Measurements from ENCODE around the gene MON1B. TPM values are rescaled to one million over a fixed set of nuclear protein-coding genes. Genes with fewer than 3 reads are reported as not detected.

Gene MON1B
- polyA plus RNA-seq, 3 donors: 26.4 to 35.7 (median 35.6) TPM

DNA sequence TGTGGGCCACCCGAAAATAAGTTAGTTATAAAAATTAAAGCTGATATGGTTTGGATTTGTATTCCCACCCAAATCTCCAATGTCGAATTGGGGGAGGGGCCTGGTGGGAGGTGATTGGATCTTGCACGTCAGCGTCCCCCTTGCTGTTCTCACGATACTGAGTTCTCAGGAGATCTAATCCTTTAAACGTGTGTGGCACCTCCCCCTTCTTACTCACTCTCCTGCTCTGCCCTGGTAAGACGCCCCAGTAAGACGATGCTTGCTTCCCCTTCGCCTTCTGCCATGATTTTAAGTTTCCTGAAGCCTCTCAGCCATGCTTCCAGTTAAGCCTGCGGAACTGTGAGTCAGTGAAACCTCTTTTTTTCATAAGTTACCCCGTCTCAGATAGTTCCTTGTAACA is 43.6 kb downstream of the MON1B start:
- Mint-ChIP-seq H3K27me3 (ENCODE audit: low read depth in 3 of 3) (peaks cover 9 to 14% (median 11%) of the 10 kb centered on the region in 3 donors), H3K4me3 (peak overlapping the region in 1 of 2 donors; percentile 9), H3K4me1 (peaks cover 3% of the 10 kb centered on the region), H3K36me3 (no peaks in the 10 kb centered on the region), H3K27ac (no peak overlapping the region), H3K9me3 (no peaks in the 10 kb centered on the region)
- no peaks in the 10 kb centered on the region for H4K20me1 ChIP-seq (ENCODE audit: insufficient read depth, low read length)
- WGBS (ENCODE audit: insufficient coverage): 9% methylated on average over 5 of the region's 11 CpGs
- no peak for DNase-seq
- no peak overlapping the region for H3K4me2 ChIP-seq (replicated peaks; ENCODE audit: extremely low read depth, low read length, poor library complexity, severe bottlenecking)
- no peaks in the 10 kb centered on the region for H3K27me3 ChIP-seq (ENCODE audit: control insufficient read depth in 2 of 2, insufficient read depth in 2 of 2, low read length in 2 of 2)
- no peaks in the 10 kb centered on the region for H3K36me3 ChIP-seq (replicated peaks in 1 of 2; ENCODE audit: control insufficient read depth in 1 of 2, insufficient read depth in 2 of 2, low read length in 2 of 2)
- H3K4me3 ChIP-seq (replicated peaks in 1 of 3; ENCODE audit: low read depth in 2 of 3, low read length in 3 of 3): no peak overlapping the region
- H3K79me2 ChIP-seq (ENCODE audit: insufficient read depth, low read length): no peaks in the 10 kb centered on the region
- H2AFZ ChIP-seq (ENCODE audit: insufficient read depth, low read depth, low read length, poor library complexity, severe bottlenecking): no peak overlapping the region
- intact Hi-C loops (cut with micrococcal nuclease): loop anchor here in 1 of 2 donors (5.0 kb wide), 1 partner anchor 353 kb away; no protein-coding TSS in a partner anchor
- no peak overlapping the region for H3K27ac ChIP-seq (ENCODE audit: low read depth in 1 of 2, low read length in 2 of 2)
- H3K4me1 ChIP-seq (ENCODE audit: control insufficient read depth in 1 of 2, insufficient read depth in 2 of 2, low read length in 2 of 2): no peaks in the 10 kb centered on the region
- H3K9me3 ChIP-seq (replicated peaks in 1 of 2; ENCODE audit: control insufficient read depth in 1 of 2, insufficient read depth in 1 of 2, low read length in 2 of 2): no peaks in the 10 kb centered on the region
- TF ChIP-seq, protein P1, sequence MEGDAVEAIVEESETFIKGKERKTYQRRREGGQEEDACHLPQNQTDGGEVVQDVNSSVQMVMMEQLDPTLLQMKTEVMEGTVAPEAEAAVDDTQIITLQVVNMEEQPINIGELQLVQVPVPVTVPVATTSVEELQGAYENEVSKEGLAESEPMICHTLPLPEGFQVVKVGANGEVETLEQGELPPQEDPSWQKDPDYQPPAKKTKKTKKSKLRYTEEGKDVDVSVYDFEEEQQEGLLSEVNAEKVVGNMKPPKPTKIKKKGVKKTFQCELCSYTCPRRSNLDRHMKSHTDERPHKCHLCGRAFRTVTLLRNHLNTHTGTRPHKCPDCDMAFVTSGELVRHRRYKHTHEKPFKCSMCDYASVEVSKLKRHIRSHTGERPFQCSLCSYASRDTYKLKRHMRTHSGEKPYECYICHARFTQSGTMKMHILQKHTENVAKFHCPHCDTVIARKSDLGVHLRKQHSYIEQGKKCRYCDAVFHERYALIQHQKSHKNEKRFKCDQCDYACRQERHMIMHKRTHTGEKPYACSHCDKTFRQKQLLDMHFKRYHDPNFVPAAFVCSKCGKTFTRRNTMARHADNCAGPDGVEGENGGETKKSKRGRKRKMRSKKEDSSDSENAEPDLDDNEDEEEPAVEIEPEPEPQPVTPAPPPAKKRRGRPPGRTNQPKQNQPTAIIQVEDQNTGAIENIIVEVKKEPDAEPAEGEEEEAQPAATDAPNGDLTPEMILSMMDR (IDR thresholded peaks at IDR 0.05): no peak
- no peak overlapping the region for H3K9ac ChIP-seq (ENCODE audit: insufficient read depth, low read length, poor library complexity, severe bottlenecking)

DNA sequence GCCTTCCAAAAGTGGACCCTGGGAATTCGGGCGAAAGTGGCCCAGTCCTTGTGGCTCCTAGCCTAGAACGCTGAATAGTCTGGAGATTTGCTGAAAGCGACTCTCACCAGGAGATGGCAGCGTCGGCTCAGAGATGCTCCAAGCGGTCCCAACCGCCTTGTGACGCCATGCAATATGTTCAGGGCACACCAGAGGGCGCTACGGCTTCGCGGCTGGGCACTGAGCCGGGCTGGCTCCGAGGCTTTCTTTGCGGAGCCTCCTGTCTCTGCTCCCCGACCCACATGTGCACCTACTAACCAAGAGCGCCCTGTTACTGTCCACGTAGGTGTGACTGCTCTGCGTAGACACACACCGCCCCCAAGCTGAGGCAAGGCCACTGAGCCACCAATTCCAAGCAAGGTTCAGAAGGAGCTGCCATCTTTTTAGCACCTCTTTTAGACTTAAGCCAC is 45.1 kb downstream of the MON1B start:
- intact Hi-C loops (cut with micrococcal nuclease): loop anchor here (2.0 to 5.0 kb wide), 2 partner anchors 347 to 351 kb away; no protein-coding TSS in a partner anchor
- peak; percentile 72 to 80 (median 77) for DNase-seq
- H3K36me3 Mint-ChIP-seq: no peaks in the 10 kb centered on the region
- H3K9me3 ChIP-seq (replicated peaks in 1 of 2; ENCODE audit: control insufficient read depth in 1 of 2, insufficient read depth in 1 of 2, low read length in 2 of 2): no peaks in the 10 kb centered on the region
- H3K9ac ChIP-seq (ENCODE audit: insufficient read depth, low read length, poor library complexity, severe bottlenecking): no peak overlapping the region
- H3K36me3 ChIP-seq (replicated peaks in 1 of 2; ENCODE audit: control insufficient read depth in 1 of 2, insufficient read depth in 2 of 2, low read length in 2 of 2): no peaks in the 10 kb centered on the region
- no peaks in the 10 kb centered on the region for H4K20me1 ChIP-seq (ENCODE audit: insufficient read depth, low read length)
- no peaks in the 10 kb centered on the region for H3K4me1 ChIP-seq (ENCODE audit: control insufficient read depth in 1 of 2, insufficient read depth in 2 of 2, low read length in 2 of 2)
- H3K4me3 Mint-ChIP-seq: peak overlapping the region; percentile 39 to 63
- WGBS (ENCODE audit: insufficient coverage): 2% methylated on average over 21 of the region's 21 CpGs
- no peaks in the 10 kb centered on the region for H3K9me3 Mint-ChIP-seq
- H3K27ac Mint-ChIP-seq: no peak overlapping the region
- H3K4me1 Mint-ChIP-seq: peaks cover 3% of the 10 kb centered on the region
- H2AFZ ChIP-seq (ENCODE audit: insufficient read depth, low read depth, low read length, poor library complexity, severe bottlenecking): peak overlapping the region; percentile 61
- no peaks in the 10 kb centered on the region for H3K79me2 ChIP-seq (ENCODE audit: insufficient read depth, low read length)
- peaks cover 8 to 14% (median 11%) of the 10 kb centered on the region in 3 donors for H3K27me3 Mint-ChIP-seq (ENCODE audit: low read depth in 3 of 3)
- TF ChIP-seq, protein P1 (IDR thresholded peaks at IDR 0.05): peak; percentile 98
- H3K4me2 ChIP-seq (replicated peaks; ENCODE audit: extremely low read depth, low read length, poor library complexity, severe bottlenecking): peak overlapping the region; percentile 11
- H3K27me3 ChIP-seq (ENCODE audit: control insufficient read depth in 2 of 2, insufficient read depth in 2 of 2, low read length in 2 of 2): no peaks in the 10 kb centered on the region
- no peak overlapping the region for H3K27ac ChIP-seq (ENCODE audit: low read depth in 1 of 2, low read length in 2 of 2)
- peak overlapping the region in 1 of 3 experiments; percentile 12 for H3K4me3 ChIP-seq (replicated peaks in 1 of 3; ENCODE audit: low read depth in 2 of 3, low read length in 3 of 3)
